Uterus (tissue), 4 donors: Measurements from ENCODE around the gene CCDC87. TPM values are rescaled to one million over a fixed set of nuclear protein-coding genes. Genes with fewer than 3 reads are reported as not detected.

Experiments
- DNase-seq, 2 donors: peaks; one replicate each; pipeline ENCODE4 v3.0.0-alpha.2; 2019 to 2020
- H3K27ac ChIP-seq, 2 donors: fragments of 200-600 bp; sonication (generic); 1 replicate in 1 of 2; 2 replicates in 1 of 2; pipeline ENCODE4 v1.5.1; 2016 to 2018
- H3K27me3 ChIP-seq, 2 donors: fragments of 200-600 bp; sonication (generic); one replicate each; pipeline ENCODE4 v1.5.1; 2018 to 2019; ENCODE audit warnings: control low read depth in 1 of 2
- H3K36me3 ChIP-seq, 2 donors: fragments of 200-600 bp; sonication (generic); one replicate each; pipeline ENCODE4 v1.5.1; 2019; ENCODE audit warnings: control low read depth in 1 of 2
- H3K4me1 ChIP-seq, 2 donors: fragments of 200-600 bp; sonication (generic); one replicate each; pipeline ENCODE4 v1.5.1; 2018 to 2019; ENCODE audit warnings: control low read depth in 1 of 2
- H3K4me3 ChIP-seq, 2 donors: fragments of 200-600 bp; sonication (generic); 1 replicate in 1 of 2; 2 replicates in 1 of 2; pipeline ENCODE4 v1.5.1; 2018 to 2019; ENCODE audit warnings: mild to moderate bottlenecking in 1 of 2
- H3K9me3 ChIP-seq, 2 donors: fragments of 200-600 bp; sonication (generic); one replicate each; pipeline ENCODE4 v1.5.1; 2019; ENCODE audit warnings: control low read depth in 1 of 2
- CTCF ChIP-seq, 4 experiments: fragments of 200-600 bp in 2 of 4; fragments of 450-650 bp in 2 of 4; sonication (generic) in 2 of 4; IDR thresholded peaks; one replicate each; pipeline ENCODE4 v1.5.1; 2016 to 2019; ENCODE audit warnings: antibody characterized with exemption in 4 of 4, mild to moderate bottlenecking in 2 of 4, moderate library complexity in 1 of 4
- POLR2A ChIP-seq, 2 donors: fragments of 450-650 bp; IDR thresholded peaks; one replicate each; pipeline ENCODE4 v1.6.1; 2016; ENCODE audit warnings: antibody characterized with exemption in 2 of 2, mild to moderate bottlenecking in 1 of 2, moderate library complexity in 1 of 2
- intact Hi-C: fragments of 100-400 bp; cut with DNase I; formaldehyde crosslinking; loops from one replicate; pipeline ENCODE4 v1.15.1; 2023; ENCODE audit warnings: low total_unique reads
- total RNA-seq, 4 donors: library from RNA; depleted of rRNA in 3 of 4; stranded (reverse); fragments of >200 nt in 3 of 4; gene quantifications; one replicate each; pipeline versions ENCODE4 v1.1.0 to v1.2.4, GENCODE V29; 2014 to 2023
- donor health status: DM: yes; HTN: yes; CAD: no.

The CCDC87 gene
- total RNA-seq, 4 donors from 2014 or later: 0.52 TPM; not detected in 3

GRCh38 chr11:66629356-66629755 lies 36.5 kb upstream of the CCDC87 start:
- intact Hi-C loops: no loop called here
- Histone ChIP-seq H3K36me3 (no peaks in the 10 kb centered on the region), H3K27me3 (no peaks in the 10 kb centered on the region), H3K4me1 (no peaks in the 10 kb centered on the region), H3K9me3 (no peaks in the 10 kb centered on the region), H3K27ac (no peak overlapping the region), H3K4me3 (no peak overlapping the region)
- no peak for DNase-seq
- TF ChIP-seq POLR2A (IDR thresholded peaks at IDR 0.05) (no peak), CTCF (IDR thresholded peaks at IDR 0.05) (no peak)

DNA sequence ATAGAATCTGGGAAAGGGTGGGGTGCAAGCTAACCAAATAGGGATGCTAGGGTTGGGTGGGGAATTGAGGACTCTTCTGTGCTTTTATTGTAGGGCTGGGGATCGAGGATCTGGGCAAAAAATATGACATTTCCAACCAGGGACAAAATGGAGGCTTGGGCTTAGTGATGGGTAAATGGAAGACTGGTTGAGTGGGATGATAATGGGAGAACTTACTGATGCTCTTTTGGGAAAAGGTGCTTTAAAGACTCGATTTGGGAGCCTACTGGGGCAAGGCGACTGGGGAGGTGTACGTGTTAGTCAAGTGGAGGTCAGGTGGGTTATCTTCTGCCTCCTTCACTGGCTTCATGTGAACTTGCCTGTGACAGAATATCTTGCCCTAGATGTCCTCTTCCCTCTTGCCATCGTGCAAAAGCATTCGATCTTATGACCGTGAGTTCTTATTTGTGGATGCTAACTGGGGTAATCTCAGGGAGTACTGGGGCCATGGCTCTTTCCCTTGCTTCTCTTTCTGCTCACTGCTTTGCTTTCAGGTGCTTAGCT lies 35.3 kb upstream of the CCDC87 start:
- no peak for DNase-seq
- H3K9me3 ChIP-seq: no peaks in the 10 kb centered on the region
- H3K36me3 ChIP-seq: no peaks in the 10 kb centered on the region
- no peaks in the 10 kb centered on the region for H3K27me3 ChIP-seq
- H3K4me1 ChIP-seq: peaks cover 0 to 3% of the 10 kb centered on the region in 2 donors
- no peak overlapping the region for H3K27ac ChIP-seq
- no peak for TF ChIP-seq CTCF (IDR thresholded peaks at IDR 0.05)
- intact Hi-C loops: no loop called here
- H3K4me3 ChIP-seq: no peak overlapping the region

GRCh38 chr11:66626926-66627325 lies 34.1 kb upstream of the CCDC87 start:
- Histone ChIP-seq H3K4me3 (no peak overlapping the region), H3K36me3 (no peaks in the 10 kb centered on the region), H3K9me3 (no peaks in the 10 kb centered on the region), H3K27me3 (no peaks in the 10 kb centered on the region), H3K27ac (no peak overlapping the region), H3K4me1 (peaks cover 0 to 3% of the 10 kb centered on the region in 2 donors)
- intact Hi-C loops: no loop called here
- DNase-seq: no peak
- no peak for TF ChIP-seq POLR2A (IDR thresholded peaks at IDR 0.05)

GRCh38 chr11:66626382-66626781 lies 33.5 kb upstream of the CCDC87 start:
- Histone ChIP-seq H3K4me1 (peaks cover 0 to 3% of the 10 kb centered on the region in 2 donors), H3K36me3 (no peaks in the 10 kb centered on the region), H3K9me3 (no peaks in the 10 kb centered on the region), H3K4me3 (no peak overlapping the region), H3K27me3 (no peaks in the 10 kb centered on the region), H3K27ac (no peak overlapping the region)
- no peak for DNase-seq
- no peak for TF ChIP-seq POLR2A (IDR thresholded peaks at IDR 0.05)
- no peak for TF ChIP-seq CTCF (IDR thresholded peaks at IDR 0.05)
- intact Hi-C loops: no loop called here

GRCh38 chr11:66625752-66626149 lies 32.9 kb upstream of the CCDC87 start:
- no peaks in the 10 kb centered on the region for H3K27me3 ChIP-seq
- DNase-seq: no peak
- no peak overlapping the region for H3K27ac ChIP-seq
- intact Hi-C loops: no loop called here
- H3K9me3 ChIP-seq: no peaks in the 10 kb centered on the region
- peaks cover 3 to 4% of the 10 kb centered on the region in 2 donors for H3K4me1 ChIP-seq
- TF ChIP-seq POLR2A (IDR thresholded peaks at IDR 0.05): no peak
- TF ChIP-seq CTCF (IDR thresholded peaks at IDR 0.05): no peak
- H3K36me3 ChIP-seq: no peaks in the 10 kb centered on the region
- H3K4me3 ChIP-seq: no peak overlapping the region
